Activated CD4-positive, CD25-positive, alpha-beta regulatory T cell treated with anti-CD3 and anti-CD28 coated beads, Interleukin-2, amount 50 U/mL, for 16 hours (primary cell): Measurements from ENCODE around the gene STK24.

Experiments used
- DNase-seq: peaks from one replicate; pipeline ENCODE4 v3.0.0-alpha.2; 2020; ENCODE audit warnings: low read depth, low spot score

The STK24 gene

DNA sequence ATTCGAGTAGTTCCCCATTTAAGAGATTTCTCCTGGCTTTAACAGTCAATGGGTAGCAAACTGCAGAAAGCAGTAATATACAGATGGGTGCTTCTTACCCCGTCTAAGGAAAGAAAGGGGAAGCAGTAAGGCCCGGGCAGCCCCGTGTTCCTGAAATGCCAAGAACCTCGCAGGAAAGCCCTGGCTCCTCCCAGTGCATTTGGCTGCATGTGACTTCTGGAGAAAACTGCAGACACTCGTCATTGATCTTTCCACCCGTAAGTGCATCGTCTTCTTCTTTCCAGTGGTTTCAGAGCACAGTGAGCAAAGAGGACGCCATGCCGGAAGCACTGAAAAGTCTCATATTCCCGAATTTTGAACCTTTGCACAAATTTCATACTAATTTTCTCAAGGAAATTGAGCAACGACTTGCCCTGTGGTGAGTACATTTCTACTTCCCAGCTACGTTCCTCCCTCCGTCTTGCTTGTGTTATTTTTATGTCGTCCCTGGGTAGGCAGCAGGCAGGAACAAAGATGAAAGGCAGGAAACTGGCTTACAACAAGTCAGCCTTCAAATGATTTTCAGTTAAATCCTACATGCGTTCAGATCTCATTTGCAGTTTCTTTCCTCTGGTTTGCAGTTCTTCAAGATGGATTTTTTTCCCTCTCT is 165.2 kb downstream of the STK24 start:
- no peak for DNase-seq

DNA sequence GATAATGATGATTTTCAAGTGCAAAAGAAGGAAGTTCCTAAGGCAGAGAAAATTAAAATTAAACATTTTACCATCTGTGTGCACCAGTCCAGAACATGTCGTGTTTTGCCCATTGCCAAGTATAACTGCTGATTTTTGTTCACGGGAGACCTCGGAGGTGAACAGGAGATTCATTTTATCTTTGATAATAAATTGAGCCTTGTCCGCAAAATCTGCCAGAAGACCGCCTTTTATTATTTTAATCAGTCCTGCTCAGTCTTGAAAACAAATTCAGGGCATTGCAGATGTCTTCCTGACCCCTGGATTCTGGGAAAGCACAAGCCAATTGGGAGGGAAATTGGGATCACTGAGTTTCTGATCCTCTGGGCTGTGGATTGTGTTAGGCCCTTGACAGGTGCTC is 165.9 kb downstream of the STK24 start:
- DNase-seq = no peak

DNA sequence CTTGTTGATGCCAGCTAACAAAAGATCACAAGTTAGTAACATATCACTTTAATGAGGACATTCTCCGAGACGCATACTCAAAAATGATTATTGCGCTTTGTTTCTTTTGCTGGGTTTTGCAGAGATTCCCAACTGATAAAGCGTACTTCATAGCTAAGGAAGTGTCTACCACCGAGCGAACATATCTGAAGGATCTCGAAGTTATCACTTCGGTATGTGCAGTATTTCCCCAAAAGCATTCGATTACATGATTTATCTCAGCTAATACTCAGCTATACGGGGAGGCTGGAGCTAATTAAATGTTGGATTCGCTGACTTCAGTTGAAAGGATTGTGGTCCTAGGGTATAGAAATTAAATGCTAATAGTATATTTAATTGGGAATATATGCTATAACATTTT is 166.3 kb downstream of the STK24 start:
- no peak for DNase-seq

DNA sequence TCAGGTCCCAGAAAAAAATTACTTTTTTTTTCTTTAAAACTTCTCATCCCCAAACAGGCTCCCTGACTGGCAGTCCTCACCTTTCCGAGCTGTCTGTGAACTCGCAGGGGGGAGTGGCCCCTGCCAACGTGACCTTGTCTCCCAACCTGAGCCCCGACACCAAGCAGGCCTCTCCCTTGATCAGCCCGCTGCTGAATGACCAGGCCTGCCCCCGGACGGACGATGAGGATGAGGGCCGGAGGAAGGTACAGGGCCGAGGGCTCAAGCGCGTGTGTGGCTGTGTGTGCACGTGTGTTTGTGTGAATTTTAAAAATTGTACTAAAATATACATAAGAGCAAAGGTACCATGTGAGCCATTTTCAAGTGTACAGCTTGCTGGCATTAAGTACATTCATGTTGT is 167.6 kb downstream of the STK24 start:
- DNase-seq = no peak

DNA sequence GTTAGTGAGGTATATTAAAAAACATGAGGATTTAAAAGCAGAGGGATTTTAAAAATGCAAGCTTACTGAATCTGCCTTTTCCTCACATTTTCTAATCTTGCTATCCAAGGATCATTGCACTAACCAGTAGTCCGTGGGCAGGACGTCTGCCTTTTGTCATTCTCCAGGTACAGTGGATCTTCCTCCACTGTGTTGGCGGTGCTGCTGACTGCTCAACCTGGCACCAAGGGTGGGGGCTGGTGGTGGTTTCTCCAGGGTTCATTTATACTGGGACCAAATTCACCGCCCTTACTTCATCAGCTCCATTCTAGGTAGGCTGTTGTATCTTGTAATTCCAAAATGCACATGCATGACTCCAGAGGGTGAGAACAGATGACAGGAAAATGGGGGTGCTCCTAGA is 169.3 kb downstream of the STK24 start:
- no peak for DNase-seq

DNA sequence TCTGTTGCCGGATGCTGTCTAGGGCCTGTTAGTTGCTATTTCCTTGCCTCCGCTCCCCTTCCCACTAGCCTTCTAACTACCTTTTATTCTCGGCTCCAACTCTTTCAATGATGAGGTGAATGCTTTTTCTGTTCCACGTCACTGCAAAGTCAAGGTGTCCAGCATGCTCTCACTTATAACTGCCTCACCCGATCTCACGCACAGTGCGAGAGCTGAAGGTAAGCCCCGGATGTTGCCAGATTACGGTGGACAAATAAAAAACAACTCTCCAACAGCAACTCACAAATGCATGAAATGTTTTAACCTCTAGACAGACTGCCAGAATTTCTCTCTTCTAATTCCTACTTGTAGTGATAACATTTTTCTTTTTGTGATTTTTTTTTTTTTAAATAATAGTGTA is 169.9 kb downstream of the STK24 start:
- DNase-seq = no peak

DNA sequence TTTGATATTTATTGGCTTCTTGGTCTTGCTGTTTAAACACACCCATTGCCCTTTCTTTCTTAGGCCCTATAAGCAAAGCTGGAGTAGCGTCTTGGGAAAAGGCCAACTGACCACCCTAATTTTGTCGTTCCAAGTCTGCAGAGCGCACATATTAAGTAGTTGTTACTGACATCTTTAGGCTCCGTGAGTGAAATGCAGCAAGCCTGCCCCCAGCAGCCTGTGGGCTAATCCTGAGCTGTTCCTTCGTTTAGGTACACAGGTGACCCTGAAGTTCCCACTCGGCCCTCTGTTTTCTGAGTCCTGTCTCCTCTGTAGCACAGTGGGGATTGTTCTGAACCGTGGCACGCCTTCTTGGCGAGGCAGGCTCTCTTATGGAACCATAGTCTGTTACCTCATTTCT is 170.5 kb downstream of the STK24 start:
- no peak for DNase-seq

DNA sequence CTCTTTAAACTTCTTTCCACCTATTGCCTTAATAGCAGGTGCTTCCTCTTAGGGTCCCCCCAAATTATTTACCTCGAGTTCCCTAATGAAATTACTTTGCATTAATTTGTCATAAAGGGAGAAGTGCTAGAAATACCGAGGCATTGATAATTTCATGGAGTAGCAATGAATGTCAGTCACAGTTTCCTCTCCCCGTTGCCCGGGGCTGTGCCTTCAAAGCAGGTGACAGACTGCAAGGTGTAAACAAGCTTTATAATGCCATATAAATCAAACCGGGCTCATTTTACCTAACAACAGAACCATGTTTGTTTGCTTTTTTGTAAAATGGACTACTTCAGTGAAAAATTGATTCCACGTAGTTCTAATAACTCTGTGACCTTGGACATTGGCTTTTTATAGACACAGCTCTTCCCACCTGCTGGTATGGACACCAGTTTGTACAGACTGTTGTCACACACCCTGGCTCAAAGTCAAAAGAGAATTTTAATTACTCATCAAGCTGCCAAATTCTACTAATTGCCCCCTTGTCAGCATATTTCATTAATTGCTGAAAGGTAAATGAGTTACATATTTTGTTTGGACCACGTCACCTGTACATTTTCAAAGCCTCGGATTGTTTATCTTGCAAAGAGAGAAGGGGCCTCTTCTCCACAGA is 171.1 kb downstream of the STK24 start:
- no peak for DNase-seq

DNA sequence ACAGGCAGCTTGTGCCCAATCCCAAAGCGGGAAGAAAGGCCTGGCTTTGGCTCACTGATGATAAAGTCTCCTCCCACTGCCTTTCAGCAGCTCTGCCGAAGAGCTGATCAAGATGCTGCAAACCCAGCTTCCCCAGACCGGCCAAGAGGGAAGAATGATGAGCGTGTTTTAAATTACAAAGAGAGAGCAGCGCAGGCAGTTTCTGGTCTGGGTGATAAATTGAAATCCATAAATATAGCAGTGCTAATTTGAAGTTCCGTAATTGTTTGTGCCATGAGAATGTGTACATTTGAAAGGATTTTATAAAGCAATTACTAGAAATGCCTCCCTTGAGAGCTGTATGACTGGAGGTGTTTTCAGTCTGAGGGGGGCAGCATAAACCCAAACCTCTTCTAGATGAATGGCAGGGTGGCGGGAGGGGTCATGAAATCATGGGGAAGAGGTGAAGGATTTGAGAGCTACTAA is 171.8 kb downstream of the STK24 start:
- no peak for DNase-seq

DNA sequence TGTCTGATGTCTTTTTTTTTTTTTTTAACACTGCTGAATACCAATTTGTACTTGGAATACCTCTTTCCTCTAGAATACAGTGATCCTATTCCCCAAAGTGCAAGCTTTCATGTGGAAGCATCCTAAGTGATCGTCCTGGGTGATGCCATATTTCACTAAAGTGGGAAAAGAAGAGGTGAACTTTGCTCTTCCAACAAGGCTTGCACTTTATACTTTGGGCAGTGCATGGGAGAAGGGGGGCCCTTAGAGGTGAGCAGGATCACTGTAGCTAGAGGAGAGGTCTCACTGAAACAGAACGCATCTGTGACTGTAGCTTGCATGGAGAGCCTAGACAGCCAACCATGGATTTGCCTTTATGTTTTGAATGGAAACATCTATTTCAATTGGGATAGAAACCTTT is 173.8 kb downstream of the STK24 start:
- DNase-seq = no peak

DNA sequence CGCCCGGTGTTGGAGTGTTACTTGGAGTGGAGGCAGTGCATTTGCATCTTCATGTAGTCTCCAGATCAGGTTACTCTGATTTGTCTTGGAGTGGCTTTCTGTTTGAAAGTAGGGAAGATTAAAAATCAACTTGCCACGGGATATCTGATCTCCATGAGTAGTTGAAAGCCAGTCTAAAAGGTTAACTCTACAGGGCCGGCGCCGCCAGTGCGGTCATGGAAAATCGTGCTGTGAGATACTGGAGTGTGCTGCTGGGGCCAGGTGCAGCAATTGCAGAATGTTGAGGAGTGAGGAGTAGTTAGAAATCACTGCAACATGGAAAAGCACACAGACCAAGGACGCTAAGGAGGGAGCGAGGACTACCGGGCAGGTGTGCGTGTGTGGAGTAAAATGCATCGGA is 175.0 kb downstream of the STK24 start:
- DNase-seq = no peak

DNA sequence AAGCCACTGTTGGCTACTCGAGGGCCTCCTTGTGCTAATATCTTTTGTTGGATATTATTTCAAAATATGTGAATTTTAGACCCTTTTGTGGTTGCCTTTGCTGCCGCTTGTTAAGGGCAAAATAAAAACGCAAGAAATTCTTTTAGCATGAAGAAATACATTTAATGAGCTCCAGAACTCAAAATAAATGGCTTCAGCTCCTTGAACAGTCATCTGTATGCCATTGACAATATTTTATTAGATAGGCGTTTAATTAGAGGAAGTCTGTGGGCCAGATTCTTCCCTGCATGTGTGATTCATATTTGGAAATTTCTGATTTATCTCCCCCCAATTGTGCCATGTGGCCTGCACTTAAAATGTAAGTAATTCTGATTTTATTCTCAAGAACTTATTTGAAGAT is 177.2 kb downstream of the STK24 start:
- no peak for DNase-seq

DNA sequence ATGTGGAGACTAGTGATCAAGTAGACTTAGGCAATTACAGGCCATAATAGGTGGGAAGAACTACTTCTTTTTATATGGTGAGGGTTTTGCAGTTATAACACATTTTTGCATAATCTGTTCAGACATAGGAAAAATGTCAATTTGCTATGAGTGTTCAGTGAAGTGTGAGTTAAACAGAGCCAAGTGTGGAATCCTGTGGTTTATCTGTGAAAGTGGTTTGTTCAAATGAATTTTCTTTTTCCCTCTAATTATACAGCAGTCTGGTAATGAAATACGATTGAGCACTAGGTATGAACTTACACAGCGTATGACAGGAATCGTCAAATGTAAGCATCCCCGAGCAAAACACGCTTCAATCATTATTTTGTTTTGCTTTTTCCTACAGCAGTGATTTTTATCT is 178.3 kb downstream of the STK24 start:
- no peak for DNase-seq

DNA sequence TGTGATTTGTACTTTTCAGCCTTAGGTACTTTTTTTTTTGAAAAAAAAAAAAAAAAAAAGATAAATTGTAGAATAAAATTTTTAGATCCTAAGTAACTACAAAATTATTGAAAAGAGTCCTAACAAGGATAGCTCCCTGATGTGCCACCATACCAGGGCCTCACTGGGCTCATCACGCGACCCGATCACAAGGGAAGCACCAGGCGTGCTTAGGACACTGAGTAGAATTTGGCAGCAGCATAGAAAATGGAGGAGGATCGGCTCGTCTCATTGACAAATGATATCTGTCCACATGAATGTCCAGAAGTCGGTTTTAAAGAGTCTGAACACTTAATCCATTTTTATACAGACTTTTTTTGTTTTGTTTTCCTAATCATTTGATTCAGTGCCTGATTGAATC is 179.0 kb downstream of the STK24 start:
- DNase-seq = no peak

DNA sequence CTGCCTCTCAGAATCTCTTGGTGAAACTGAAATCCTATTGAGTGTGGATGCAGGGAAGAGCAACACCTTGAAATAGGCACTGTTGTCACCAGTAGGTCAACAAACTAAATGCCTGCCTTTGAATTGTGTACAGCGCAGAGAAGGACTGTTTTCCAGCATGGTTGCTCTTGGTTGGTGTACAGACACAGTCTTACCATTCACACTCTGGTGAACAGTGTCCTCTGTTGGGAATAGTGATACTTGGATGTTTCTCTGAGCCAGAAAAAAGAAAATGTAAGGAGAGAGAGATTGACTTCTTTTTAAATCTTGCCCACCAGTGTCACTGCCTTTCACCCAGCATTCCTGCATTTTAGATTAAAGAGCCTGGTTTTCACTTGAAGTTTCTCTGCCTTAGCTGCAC is 179.7 kb downstream of the STK24 start:
- no peak for DNase-seq

DNA sequence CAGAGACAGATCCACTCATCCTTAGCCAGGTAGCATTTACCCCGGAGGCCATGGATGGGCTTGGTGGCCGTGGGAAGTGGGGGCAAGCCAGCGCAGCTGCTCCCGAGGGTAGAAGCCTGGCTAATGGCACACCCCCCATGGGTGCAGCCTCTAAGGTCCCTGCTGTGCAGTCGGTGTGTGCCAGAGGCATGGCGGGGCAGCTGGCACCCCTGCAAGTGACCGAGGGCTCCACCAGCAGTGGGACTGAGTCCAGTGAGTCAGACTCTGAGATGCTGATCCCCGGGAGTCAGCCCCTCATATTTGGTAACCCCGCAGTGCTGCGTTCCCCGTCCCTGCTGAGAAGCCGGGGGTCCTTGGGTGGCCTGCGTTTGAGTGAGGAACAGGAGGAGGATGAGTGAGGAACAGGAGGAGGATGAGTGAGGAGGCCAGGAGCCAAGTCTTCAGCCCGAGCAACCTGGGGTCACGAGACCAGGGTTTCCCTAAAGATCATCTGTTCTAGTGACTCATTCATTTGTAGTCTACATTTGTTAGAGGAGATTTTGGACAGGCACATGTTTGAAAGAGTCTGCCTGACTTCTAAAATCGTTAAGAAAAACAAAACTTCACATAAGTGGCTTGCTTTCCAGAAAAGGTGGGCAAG is 180.7 kb downstream of the STK24 start:
- DNase-seq = no peak
